SJSA1 (cell line): ENCODE data around the gene ONECUT2. TPM values are rescaled to one million over a fixed set of nuclear protein-coding genes. Genes with fewer than 3 reads are reported as not detected.
"Not testable (repeated sequence)": the region's sequence is repeated elsewhere in the genome, so short reads cannot be mapped to it uniquely, and the experiment has no call there.

Source experiments
- DNase-seq, 2 experiments: peaks; one replicate each; pipeline ENCODE4 v3.0.0-alpha.2; 2015 to 2020; ENCODE audit warnings: low spot score in 2 of 2, low read depth in 1 of 2
- H3K27ac ChIP-seq: fragments of 250-450 bp; sonication (Bioruptor Pico); 2 replicates; pipeline ENCODE4 v1.5.1; 2020; ENCODE audit warnings: mild to moderate bottlenecking, moderate library complexity
- H3K27me3 ChIP-seq: fragments of 250-450 bp; sonication (Bioruptor Pico); replicated peaks from 2 replicates; pipeline ENCODE4 v1.5.1; 2020; ENCODE audit warnings: mild to moderate bottlenecking, moderate library complexity
- H3K36me3 ChIP-seq: fragments of 250-450 bp; sonication (Bioruptor Pico); 2 replicates; pipeline ENCODE4 v1.5.1; 2020; ENCODE audit warnings: mild to moderate bottlenecking
- H3K4me1 ChIP-seq: fragments of 250-450 bp; sonication (Bioruptor Pico); replicated peaks from 2 replicates; pipeline ENCODE4 v1.6.1; 2021; ENCODE audit warnings: mild to moderate bottlenecking
- H3K4me3 ChIP-seq: fragments of 250-450 bp; sonication (Bioruptor Pico); 2 replicates; pipeline ENCODE4 v1.5.1; 2020; ENCODE audit warnings: mild to moderate bottlenecking
- H3K9me3 ChIP-seq: fragments of 250-450 bp; sonication (Bioruptor Pico); replicated peaks from 2 replicates; pipeline ENCODE4 v1.5.1; 2020; ENCODE audit warnings: mild to moderate bottlenecking
- total RNA-seq: library from RNA; depleted of rRNA; stranded (reverse); fragments of >200 nt; shearing (Covaris generic); gene quantifications from 2 replicates; pipeline ENCODE4 v1.2.3, GENCODE V29; 2014

ONECUT2 gene
- total RNA-seq, 1 experiment from 2014 or later, result 0.05 TPM

DNA sequence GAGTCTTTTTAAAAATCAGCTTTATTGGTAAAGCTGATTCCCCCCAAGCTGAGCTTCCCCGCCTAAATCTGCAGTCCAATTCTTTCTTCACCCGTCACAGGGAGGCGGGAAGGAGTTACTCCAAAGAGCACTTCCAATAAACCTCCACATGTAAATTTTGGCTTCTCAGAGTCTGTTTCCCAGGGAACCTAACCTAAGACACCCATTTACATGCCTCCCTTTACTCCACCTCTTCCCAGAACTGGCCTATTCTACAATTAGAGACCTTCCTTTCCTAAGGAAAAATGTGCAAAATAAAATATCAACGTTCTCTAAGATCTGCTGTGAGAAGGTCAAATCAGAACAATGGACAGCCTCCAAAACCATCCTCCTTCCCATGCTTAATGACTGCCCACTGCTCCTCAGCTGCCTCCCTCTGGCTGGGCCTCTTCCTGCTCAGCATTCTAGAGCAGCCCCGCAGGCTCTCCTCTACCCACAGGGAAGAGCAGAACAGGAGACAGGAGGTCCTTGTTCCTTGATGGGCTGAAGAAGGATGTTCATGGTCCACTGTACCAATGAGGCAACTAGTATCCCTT is 63.6 kb downstream of the ONECUT2 start:
- no peaks in the 10 kb centered on the region for H3K27me3 ChIP-seq
- H3K9me3 ChIP-seq, result no peaks in the 10 kb centered on the region

DNA sequence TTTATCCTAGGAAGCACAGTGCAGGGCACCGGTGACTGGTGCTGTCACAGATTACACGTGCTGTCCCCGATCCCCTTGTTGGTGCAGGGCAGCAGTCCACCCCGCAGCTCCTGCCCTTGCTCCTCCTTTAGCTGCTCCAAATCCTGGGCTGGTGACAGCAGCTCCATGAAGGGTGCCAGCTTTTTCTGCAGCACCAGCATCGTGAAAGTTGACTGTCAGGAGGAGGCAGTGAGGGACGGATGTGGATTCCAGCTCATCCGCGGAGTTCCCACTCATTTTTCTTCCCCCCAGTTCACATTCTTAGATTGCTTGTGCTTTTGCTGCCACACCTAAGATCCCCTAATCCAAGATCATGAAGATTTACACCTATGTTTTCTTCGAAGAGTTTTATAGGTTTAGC is 67.5 kb downstream of the ONECUT2 start:
- H3K4me1 ChIP-seq, result no peaks in the 10 kb centered on the region
- no peaks in the 10 kb centered on the region for H3K9me3 ChIP-seq

More for the DNA sequence above, 63.6 kb downstream of the ONECUT2 start:
- Histone ChIP-seq H3K4me1 (no peaks in the 10 kb centered on the region), H3K36me3 (no peaks in the 10 kb centered on the region), H3K27ac (no peak overlapping the region), H3K4me3 (no peak overlapping the region)
- no peak for DNase-seq

DNA sequence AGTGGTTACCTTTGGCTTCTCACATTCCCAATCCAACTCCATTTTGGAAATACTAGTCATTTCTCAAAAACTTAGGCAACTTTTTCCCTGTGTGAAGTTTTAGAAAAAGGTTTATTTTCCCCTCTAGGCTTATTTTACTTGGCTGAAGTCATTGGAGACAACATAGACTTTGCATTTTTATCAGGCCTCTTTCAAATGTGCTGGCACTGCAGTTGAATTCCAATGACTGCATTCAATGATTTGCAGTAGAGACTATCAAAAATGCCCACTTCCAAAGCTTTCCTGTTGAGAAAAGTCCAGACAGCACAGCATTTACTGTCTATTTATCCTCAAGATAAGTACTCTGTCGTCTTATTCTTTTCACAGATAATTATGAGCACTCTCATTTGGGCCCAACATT is 70.1 kb downstream of the ONECUT2 start:
- no peak for DNase-seq
- no peaks in the 10 kb centered on the region for H3K36me3 ChIP-seq

More for the DNA sequence above, 67.5 kb downstream of the ONECUT2 start:
- H3K27me3 ChIP-seq, result peaks cover 2% of the 10 kb centered on the region; the same call in 1 of the 2 replicates
- H3K4me3 ChIP-seq, result no peak overlapping the region
- no peak overlapping the region for H3K27ac ChIP-seq
- no peaks in the 10 kb centered on the region for H3K36me3 ChIP-seq
- no peak for DNase-seq

DNA sequence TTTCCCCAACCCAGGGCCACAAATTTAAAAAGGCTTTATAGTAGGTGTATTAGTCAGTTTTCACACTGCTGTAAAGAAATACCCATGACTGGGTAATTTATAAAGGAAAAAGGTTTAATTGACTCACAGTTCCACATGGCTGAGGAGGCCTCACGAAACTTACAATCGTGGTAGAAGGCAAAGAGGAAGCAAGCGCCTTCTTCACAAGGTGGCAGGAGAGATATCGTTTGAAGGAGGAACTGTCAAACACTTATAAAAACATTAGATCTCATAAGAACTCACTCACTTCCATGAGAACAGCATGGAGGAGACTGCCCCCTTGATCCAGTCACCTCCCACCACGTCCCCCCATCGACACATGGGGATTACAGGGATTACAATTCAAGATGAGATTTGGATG is 80.9 kb downstream of the ONECUT2 start:
- no peaks in the 10 kb centered on the region for H3K4me1 ChIP-seq
- H3K27me3 ChIP-seq, result peaks cover 5% of the 10 kb centered on the region; the same call in 1 of the 2 replicates
- H3K27ac ChIP-seq, result no peak overlapping the region
- DNase-seq, result no peak
- H3K9me3 ChIP-seq, result no peaks in the 10 kb centered on the region
- no peaks in the 10 kb centered on the region for H3K36me3 ChIP-seq
- no peak overlapping the region for H3K4me3 ChIP-seq

More for the DNA sequence above, 70.1 kb downstream of the ONECUT2 start:
- peaks cover 3% of the 10 kb centered on the region; the same call in 1 of the 2 replicates for H3K27me3 ChIP-seq
- H3K4me1 ChIP-seq, result no peaks in the 10 kb centered on the region
- H3K9me3 ChIP-seq, result no peaks in the 10 kb centered on the region
- no peak overlapping the region for H3K4me3 ChIP-seq
- H3K27ac ChIP-seq, result no peak overlapping the region

DNA sequence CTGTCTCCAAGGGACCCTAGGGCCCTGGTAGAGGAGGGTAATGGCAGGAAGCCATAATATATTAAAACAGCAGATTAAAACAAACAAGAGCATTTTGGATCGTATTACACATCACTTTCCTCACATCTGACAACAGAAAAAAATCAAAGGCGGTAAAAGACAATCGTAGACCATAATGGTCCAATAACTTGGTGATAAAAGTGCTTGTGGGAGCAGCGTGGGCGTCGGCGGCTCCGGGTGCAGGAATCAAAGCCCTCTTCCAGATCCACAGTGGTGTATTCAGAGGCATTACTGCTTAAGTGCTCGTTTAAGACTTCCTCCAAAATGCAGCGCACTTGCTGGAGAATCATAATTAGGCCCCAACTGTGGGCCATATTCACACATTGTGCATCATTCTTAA is 83.4 kb downstream of the ONECUT2 start:
- DNase-seq, result no peak
- Histone ChIP-seq H3K4me1 (no peaks in the 10 kb centered on the region), H3K4me3 (no peak overlapping the region), H3K27ac (no peak overlapping the region), H3K9me3 (no peaks in the 10 kb centered on the region), H3K36me3 (no peaks in the 10 kb centered on the region), H3K27me3 (0 out of 2 replicates have a peak, but pooled peaks cover 7% of the 10 kb centered on the region)

DNA sequence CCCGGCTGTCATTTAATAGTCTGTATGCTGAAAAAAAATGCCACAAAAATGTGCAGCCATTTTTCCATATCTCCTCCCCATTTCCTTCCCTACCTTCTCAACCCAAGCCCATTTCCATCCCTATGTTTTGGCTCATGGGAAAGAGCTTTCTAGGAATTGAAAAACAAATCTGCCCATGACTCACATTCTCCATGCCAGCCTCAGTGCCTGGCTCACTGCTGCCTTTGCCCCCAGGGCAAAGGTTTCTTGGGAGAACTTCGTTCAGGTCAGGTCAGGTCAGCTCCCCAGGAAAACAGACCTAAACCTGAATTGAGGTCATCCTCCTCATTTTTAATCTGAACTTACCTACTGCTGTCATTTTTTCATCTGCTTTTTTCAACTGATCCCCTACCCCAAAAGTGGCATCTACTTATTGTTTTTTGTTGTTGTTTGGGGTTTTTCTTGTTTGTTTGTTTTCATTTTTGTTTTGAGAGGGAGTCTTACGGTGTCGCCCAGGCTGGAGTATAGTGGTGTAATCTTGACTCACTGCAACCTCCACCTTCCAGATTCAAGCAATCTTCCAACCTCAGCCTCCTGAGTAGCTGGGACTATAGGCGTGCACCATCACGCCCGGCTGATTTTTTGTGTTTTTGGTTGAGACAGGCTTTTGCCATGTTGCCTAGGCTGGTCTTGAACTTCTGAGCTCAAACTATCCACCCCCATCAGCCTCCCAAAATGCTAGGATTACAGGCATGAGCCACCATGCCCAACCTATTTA is 84.7 kb downstream of the ONECUT2 start:
- H3K27ac ChIP-seq, result no peak overlapping the region
- no peaks in the 10 kb centered on the region for H3K4me1 ChIP-seq
- no peak for DNase-seq
- no peaks in the 10 kb centered on the region for H3K9me3 ChIP-seq
- H3K27me3 ChIP-seq, result 0 out of 2 replicates have a peak, but pooled peaks cover 4% of the 10 kb centered on the region
- no peaks in the 10 kb centered on the region for H3K36me3 ChIP-seq
- no peak overlapping the region for H3K4me3 ChIP-seq

DNA sequence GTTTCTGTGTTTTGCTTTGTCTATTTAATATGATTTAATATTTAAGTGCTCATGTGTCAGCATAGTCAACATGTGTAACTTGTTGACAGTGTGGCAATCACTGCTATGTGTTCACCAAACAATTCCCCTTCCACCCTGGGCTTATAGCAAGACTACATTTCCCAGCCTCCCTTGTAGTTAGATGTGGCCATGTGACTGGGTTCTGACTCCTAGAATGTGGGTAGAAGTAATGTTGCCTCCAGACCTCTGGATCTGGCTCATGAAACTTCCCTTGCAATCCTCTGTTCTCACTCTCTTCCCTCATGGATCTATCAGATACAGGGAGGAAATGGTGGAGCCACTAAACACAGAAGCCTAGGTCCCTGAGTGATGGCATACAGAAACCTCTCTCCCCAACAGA is 87.2 kb downstream of the ONECUT2 start:
- not testable (repeated sequence) for H3K27me3 ChIP-seq, DNase-seq, H3K36me3 ChIP-seq

DNA sequence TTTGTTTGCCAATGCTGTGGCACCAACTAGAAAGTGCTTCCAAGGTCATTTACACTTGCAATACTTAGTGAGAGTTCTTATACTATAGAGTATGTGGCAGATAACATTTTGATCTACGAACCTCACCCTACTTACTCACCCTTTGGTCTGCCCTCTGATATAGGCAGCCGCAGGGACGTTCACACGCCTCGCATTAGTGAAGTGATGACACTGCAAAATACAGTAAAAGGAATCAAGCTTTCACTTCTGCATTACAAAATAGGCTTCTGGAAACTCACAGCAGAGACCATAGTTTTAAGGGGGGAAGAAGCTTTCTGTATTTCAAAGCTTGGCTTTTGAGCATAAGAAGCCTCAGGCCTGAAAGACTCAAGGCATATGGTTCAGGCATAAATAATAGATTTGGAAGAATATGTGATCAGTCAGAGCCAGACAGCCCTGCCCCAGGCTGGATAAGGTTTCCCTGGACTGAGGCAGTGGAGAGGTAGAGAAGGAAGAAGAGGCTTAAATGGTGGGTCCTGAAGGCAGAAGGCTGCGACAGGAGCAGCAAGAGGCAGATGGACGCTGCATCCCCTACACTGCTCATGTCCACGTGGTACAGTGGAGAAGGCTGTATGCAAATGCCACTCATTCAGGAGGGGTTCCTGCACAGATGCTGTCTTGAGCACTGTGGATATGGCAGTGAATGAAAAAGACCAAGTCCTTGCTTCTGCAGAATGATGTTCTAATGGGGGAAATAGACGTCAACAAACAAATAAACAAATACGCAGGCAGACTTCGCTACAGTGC is 88.2 kb downstream of the ONECUT2 start:
- Histone ChIP-seq H3K4me3 (no peak overlapping the region), H3K36me3 (no peaks in the 10 kb centered on the region), H3K27ac (no peak overlapping the region), H3K27me3 (peaks cover 9% of the 10 kb centered on the region; the same call in 1 of the 2 replicates), H3K4me1 (no peaks in the 10 kb centered on the region), H3K9me3 (no peaks in the 10 kb centered on the region)
- no peak for DNase-seq

More for the DNA sequence above, 87.2 kb downstream of the ONECUT2 start:
- not testable (repeated sequence) for H3K27ac ChIP-seq, H3K9me3 ChIP-seq, H3K4me3 ChIP-seq, H3K4me1 ChIP-seq

DNA sequence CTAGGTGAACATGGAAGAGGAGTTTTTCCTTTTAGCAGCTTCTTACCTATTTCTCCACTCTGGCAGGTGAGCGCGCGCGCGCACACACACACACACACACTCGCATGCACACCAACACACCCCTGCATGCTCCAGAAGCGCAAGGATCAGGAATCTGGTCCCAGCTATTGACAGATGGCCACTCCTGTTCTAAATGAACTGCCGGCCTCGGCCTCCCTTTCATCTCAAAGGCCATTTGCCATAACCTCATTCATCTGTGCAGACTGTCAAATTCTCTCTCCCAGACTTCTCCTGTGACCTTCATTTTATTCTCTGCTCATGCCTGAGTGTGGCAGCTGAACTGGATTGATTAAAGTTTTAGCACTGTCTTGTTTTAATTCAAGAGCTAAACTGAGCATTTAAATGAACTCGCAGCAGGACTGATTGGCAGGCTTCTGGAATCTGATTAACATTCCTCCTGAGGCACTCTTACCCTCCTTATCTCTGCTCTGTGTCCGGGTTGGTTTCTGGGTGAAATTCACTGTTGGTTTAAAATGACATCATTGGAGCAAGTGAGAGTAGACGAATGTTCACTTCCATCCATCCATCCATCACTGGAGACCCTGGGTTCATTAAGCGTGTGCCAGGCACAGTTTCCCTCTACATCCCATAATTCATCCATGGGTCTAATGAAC is 92.5 kb downstream of the ONECUT2 start:
- no peak overlapping the region for H3K27ac ChIP-seq
- no peaks in the 10 kb centered on the region for H3K9me3 ChIP-seq
- H3K4me3 ChIP-seq, result no peak overlapping the region
- H3K36me3 ChIP-seq, result no peaks in the 10 kb centered on the region
- no peaks in the 10 kb centered on the region for H3K4me1 ChIP-seq
- no peak for DNase-seq
- H3K27me3 ChIP-seq, result peaks cover 9% of the 10 kb centered on the region; the same call in 1 of the 2 replicates

DNA sequence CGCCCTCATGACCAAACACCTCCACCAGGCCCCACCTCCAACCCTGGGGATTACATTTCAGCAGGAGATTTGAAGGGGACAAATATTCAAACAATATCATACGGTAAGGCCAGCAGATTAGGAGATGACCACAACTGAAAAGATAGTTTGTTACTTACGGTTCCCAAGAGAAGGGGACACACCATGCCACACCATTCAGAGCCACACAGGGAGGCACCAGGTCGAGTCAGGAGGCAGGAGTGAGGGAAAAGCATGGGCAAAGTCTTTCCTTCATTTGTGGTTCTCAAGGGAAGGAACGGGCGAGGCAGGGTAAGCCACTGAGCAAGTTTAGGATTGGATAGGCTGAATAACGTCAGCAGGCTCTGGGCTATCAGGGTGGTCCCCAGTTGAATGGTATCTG is 94.0 kb downstream of the ONECUT2 start:
- no peak for DNase-seq
- H3K4me3 ChIP-seq, result no peak overlapping the region

DNA sequence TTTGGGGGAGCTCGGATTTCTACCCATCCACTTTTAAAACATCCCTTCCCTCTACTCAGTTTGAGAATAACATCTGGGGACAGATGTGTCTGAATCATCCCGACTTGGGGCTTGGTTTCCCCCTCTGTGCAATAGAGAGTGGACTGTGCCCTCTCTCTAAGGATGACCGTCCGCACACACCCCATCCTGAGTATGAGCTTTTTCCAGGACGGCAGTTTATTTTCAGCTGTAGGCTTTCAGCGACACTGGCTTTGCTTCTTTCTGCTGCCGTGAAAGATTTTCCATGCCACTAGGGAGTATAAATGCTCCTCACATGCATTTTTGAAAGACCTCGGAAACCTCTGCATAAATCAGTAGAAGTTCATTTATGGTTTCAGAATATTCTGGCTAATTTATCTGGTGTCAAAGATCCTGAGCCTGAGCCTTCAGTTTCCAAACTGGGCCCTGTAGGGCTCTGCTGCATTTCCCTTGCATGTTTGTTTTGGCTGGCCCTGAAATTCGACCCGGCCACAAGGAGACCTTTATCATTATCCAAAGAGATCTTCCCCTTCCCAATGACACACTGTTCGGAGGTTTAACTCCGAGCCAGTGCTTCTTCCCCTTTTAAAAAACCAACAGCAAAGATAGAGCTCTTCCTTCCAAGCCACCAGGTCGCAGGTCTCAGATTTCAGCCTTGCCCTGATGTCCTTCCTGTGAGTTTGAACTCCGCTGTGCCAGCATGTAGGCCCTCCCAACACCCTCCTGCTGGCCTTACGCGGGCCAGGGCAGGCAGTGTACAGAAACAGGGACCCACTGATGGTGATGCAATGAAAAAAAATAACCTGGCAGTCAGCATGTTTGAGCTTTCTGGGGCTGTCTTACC is 98.1 kb downstream of the ONECUT2 start:
- no peak overlapping the region for H3K4me3 ChIP-seq
- H3K27me3 ChIP-seq, result peaks cover 10% of the 10 kb centered on the region; the same call in 1 of the 2 replicates
- H3K9me3 ChIP-seq, result no peaks in the 10 kb centered on the region
- no peaks in the 10 kb centered on the region for H3K4me1 ChIP-seq
- H3K36me3 ChIP-seq, result no peaks in the 10 kb centered on the region
- no peak overlapping the region for H3K27ac ChIP-seq
- DNase-seq, result no peak

More for the DNA sequence above, 94.0 kb downstream of the ONECUT2 start:
- H3K36me3 ChIP-seq, result no peaks in the 10 kb centered on the region
- no peaks in the 10 kb centered on the region for H3K9me3 ChIP-seq
- H3K27ac ChIP-seq, result no peak overlapping the region
- peaks cover 9% of the 10 kb centered on the region; the same call in 1 of the 2 replicates for H3K27me3 ChIP-seq
- no peaks in the 10 kb centered on the region for H3K4me1 ChIP-seq

DNA sequence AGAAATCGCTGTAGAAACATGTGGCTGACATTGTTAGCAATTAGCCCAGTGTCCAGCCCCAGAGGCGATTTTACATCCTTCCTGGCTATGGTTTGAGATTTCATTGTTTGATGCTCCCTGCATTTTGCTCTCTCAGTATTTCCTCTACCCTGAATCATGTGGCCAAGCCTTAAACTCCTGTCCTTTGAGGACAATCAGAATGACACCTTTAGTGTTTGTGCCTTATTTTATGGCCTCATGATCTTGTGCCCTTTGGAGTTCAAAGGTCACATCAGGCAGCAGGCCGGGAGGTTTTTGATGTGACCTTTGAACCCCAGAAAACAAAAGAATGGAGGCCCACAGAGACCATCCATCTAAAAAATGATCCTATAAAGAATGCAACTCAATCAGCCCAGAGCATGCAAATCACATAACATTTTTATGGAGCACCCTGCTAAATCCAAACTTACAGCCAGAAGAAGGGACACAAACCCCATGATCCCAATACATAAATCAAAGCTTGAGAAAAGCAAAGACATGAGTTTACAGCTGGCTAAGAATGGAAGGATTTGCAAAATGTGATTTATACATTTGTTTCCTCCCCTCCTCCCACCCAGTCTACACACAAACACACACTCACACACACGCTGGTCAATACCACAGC is 98.8 kb downstream of the ONECUT2 start:
- Histone ChIP-seq H3K9me3 (no peaks in the 10 kb centered on the region), H3K36me3 (no peaks in the 10 kb centered on the region), H3K4me1 (no peaks in the 10 kb centered on the region), H3K4me3 (no peak overlapping the region), H3K27me3 (peaks cover 10% of the 10 kb centered on the region; the same call in 1 of the 2 replicates), H3K27ac (no peak overlapping the region)
- no peak for DNase-seq
